A549 (cell line): ENCODE results near the gene MR1. TPM values are rescaled to one million over a fixed set of nuclear protein-coding genes. Genes with fewer than 3 reads are reported as not detected.

Source experiments
- ATAC-seq, 2 experiments: fragments of 200-7000 bp in 1 of 2; fragments of >200 bp in 1 of 2; cut with Nextera tagmentation in 1 of 2; cut with Tn5 transposase in 1 of 2; 3 replicates each; pipeline versions ENCODE4 v1.8.0 to v1.9.1; 2018 to 2020; ENCODE audit warnings: mild to moderate bottlenecking in 1 of 2, moderate library complexity in 1 of 2
- CTCF ChIA-PET: fragments of 300-600 bp; sonication (Branson Sonifier 250); formaldehyde crosslinking; extraction: SDS; loops from one replicate; lab custom pipeline; 2021; ENCODE audit warnings: antibody characterized with exemption, inconsistent platforms; lab: Yijun Ruan, JAX
- POLR2A ChIA-PET: fragments of 350-600 bp; formaldehyde crosslinking; extraction: SDS; loops from one replicate; lab custom pipeline; 2021; ENCODE audit warnings: antibody characterized with exemption, inconsistent platforms; lab: Yijun Ruan, JAX
- DNase-seq, 2 experiments: peaks; one replicate each; pipeline versions ENCODE4 v3.0.0 to v3.0.0-alpha.2; 2011 to 2016; ENCODE audit warnings: low read depth in 1 of 2, low spot score in 1 of 2
- FAIRE-seq: peaks from 2 replicates; lab custom pipeline; 2011; peaks lifted over from hg19 to GRCh38; lab: Jason Lieb, UNC
- H3K27ac ChIP-seq, 2 experiments: fragments of >200 bp; sonication (Bioruptor Twin); formaldehyde crosslinking; 3 replicates each; pipeline ENCODE4 v1.5.1; 2016 to 2017
- H3K4me1 ChIP-seq: fragments of >200 bp; sonication (Bioruptor Twin); formaldehyde crosslinking; 3 replicates; pipeline ENCODE4 v1.6.1; 2016
- H3K4me2 ChIP-seq: fragments of >200 bp; sonication (Bioruptor Twin); formaldehyde crosslinking; 3 replicates; pipeline ENCODE4 v1.6.1; 2016
- H3K4me3 ChIP-seq: fragments of >200 bp; sonication (Bioruptor Twin); formaldehyde crosslinking; 3 replicates; pipeline ENCODE4 v1.5.1; 2016
- H3K9me3 ChIP-seq: fragments of >200 bp; sonication (Bioruptor Twin); formaldehyde crosslinking; 3 replicates; pipeline ENCODE4 v1.6.1; 2016
- EHF ChIP-seq: fragments of 250-450 bp; sonication (Bioruptor Pico); IDR thresholded peaks from 2 replicates; pipeline ENCODE4 v1.5.0; 2020; ENCODE audit warnings: mild to moderate bottlenecking
- EP300 ChIP-seq, 2 experiments: fragments of >200 bp; sonication (Bioruptor Twin); formaldehyde crosslinking; IDR thresholded peaks; 2 replicates in 1 of 2; 3 replicates in 1 of 2; pipeline ENCODE4 v1.6.1; 2016 to 2017
- ESRRA ChIP-seq: fragments of 150-350 bp; IDR thresholded peaks from 2 replicates; pipeline ENCODE4 v1.6.1; 2014; ENCODE audit warnings: mild to moderate bottlenecking, low read length, borderline replicate concordance
- FOSL2 ChIP-seq, 2 experiments: fragments of 450-650 bp in 1 of 2; fragments of >200 bp in 1 of 2; sonication (Bioruptor Twin) in 1 of 2; formaldehyde crosslinking; IDR thresholded peaks; 2 replicates each; pipeline versions ENCODE4 v1.5.0 to v1.6.1; 2016 to 2020; ENCODE audit warnings: mild to moderate bottlenecking in 1 of 2, moderate library complexity in 1 of 2
- HOXB5 ChIP-seq: fragments of 250-450 bp; sonication (Bioruptor Pico); IDR thresholded peaks from 2 replicates; pipeline ENCODE4 v1.5.0; 2020; ENCODE audit warnings: mild to moderate bottlenecking, moderate library complexity
- KDM5A ChIP-seq: fragments of 200-600 bp; sonication (generic); IDR thresholded peaks from 2 replicates; pipeline ENCODE4 v1.6.1; 2016; ENCODE audit warnings: antibody characterized with exemption, mild to moderate bottlenecking
- MAFK ChIP-seq: fragments of 450-650 bp; IDR thresholded peaks from 2 replicates; pipeline ENCODE4 v1.6.1; 2014; ENCODE audit not compliant: partially characterized antibody
- MAZ ChIP-seq: fragments of 150-350 bp; IDR thresholded peaks from 2 replicates; pipeline ENCODE4 v1.6.1; 2014; ENCODE audit warnings: antibody characterized with exemption, low read depth, low read length, borderline replicate concordance
- NFE2L2 ChIP-seq: fragments of 150-350 bp; conservative IDR thresholded peaks from 2 replicates; pipeline ENCODE4 v1.6.1; 2014; ENCODE audit warnings: low read length
- NR3C1 ChIP-seq: fragments of >200 bp; sonication (Bioruptor Twin); formaldehyde crosslinking; IDR thresholded peaks from 3 replicates; pipeline ENCODE4 v1.6.1; 2017
- PHF8 ChIP-seq: fragments of 200-600 bp; sonication (generic); IDR thresholded peaks from 2 replicates; pipeline ENCODE4 v1.6.1; 2016; ENCODE audit warnings: low read depth, mild to moderate bottlenecking, antibody characterized with exemption, moderate library complexity, borderline replicate concordance
- POLR2A ChIP-seq: IDR thresholded peaks from 2 replicates; pipeline ENCODE4 v1.6.1; 2012; ENCODE audit warnings: mild to moderate bottlenecking, low read length
- POLR2AphosphoS2 ChIP-seq: conservative IDR thresholded peaks from 2 replicates; pipeline ENCODE4 v1.6.1; 2012; ENCODE audit warnings: low read length, improper control_type of control experiment, inconsistent platforms
- RAD21 ChIP-seq, 2 experiments: fragments of >200 bp in 1 of 2; sonication (Bioruptor Twin) in 1 of 2; formaldehyde crosslinking in 1 of 2; IDR thresholded peaks in 1 of 2; conservative IDR thresholded peaks in 1 of 2; 2 replicates in 1 of 2; 3 replicates in 1 of 2; pipeline ENCODE4 v1.6.1; 2012 to 2018; ENCODE audit warnings: inconsistent platforms in 1 of 2
- RARB ChIP-seq: fragments of 250-450 bp; sonication (Bioruptor Pico); IDR thresholded peaks from 2 replicates; pipeline ENCODE4 v1.8.0; 2021; ENCODE audit warnings: mild to moderate bottlenecking, moderate library complexity
- RCOR1 ChIP-seq: fragments of 150-350 bp; IDR thresholded peaks from 2 replicates; pipeline ENCODE4 v1.6.1; 2014; ENCODE audit warnings: antibody characterized with exemption, low read length, low read depth
- SREBF2 ChIP-seq: fragments of 450-650 bp; IDR thresholded peaks from 2 replicates; pipeline ENCODE4 v1.6.1; 2014; ENCODE audit warnings: mild to moderate bottlenecking, moderate library complexity
- TP53 ChIP-seq: fragments of 250-450 bp; sonication (Bioruptor Pico); IDR thresholded peaks from 2 replicates; pipeline ENCODE4 v1.5.0; 2021; ENCODE audit warnings: mild to moderate bottlenecking, moderate library complexity
- ZC3H11A ChIP-seq: fragments of 450-650 bp; IDR thresholded peaks from 2 replicates; pipeline ENCODE4 v1.6.1; 2014; ENCODE audit warnings: antibody characterized with exemption, mild to moderate bottlenecking
- ZSCAN20 ChIP-seq: fragments of 250-450 bp; sonication (Bioruptor Pico); IDR thresholded peaks from 2 replicates; pipeline ENCODE4 v1.8.0; 2022; ENCODE audit warnings: mild to moderate bottlenecking, moderate library complexity
- WGBS: methylation state at CpG from one replicate; pipeline ENCODE4 v1.1.6; 2017; ENCODE audit errors: missing lambda C conversion rate; 5-methylcytosine and 5-hydroxymethylcytosine counted together
- polyA plus RNA-seq, 4 experiments: library from polyadenylated mRNA; depleted of rRNA in 3 of 4; stranded (reverse); fragments of >200 nt; fragmentation: RNase III in 1 of 4; extraction: RNeasy Plus Mini Kit Qiagen cat#74134 plus additional on column Dnase treatment in 1 of 4; gene quantifications; 2 replicates in 3 of 4; 3 replicates in 1 of 4; pipeline ENCODE4 v1.2.3, GENCODE V29; 2011 to 2017
- TF ChIP-seq, protein P1 (sequence below): fragments of 150-350 bp; IDR thresholded peaks from 2 replicates; pipeline ENCODE4 v1.6.1; 2014; ENCODE audit warnings: low read depth, mild to moderate bottlenecking, low read length
- TF ChIP-seq, protein P2 (sequence below): fragments of >200 bp; sonication (Bioruptor Twin); formaldehyde crosslinking; IDR thresholded peaks from 3 replicates; pipeline ENCODE4 v1.6.1; 2016
- TF ChIP-seq, protein P3 (sequence below): IDR thresholded peaks from 2 replicates; pipeline ENCODE4 v1.6.1; 2012; ENCODE audit warnings: low read depth, borderline replicate concordance
- TF ChIP-seq, protein P4 (sequence below): fragments of 250-450 bp; sonication (Bioruptor Pico); IDR thresholded peaks from 2 replicates; pipeline ENCODE4 v1.5.0; 2020; ENCODE audit warnings: low read depth, mild to moderate bottlenecking, moderate library complexity
- TF ChIP-seq, protein P5 (sequence below): fragments of 200-600 bp; sonication (generic); IDR thresholded peaks from 2 replicates; pipeline ENCODE4 v1.6.1; 2016; ENCODE audit warnings: antibody characterized with exemption, mild to moderate bottlenecking, moderate library complexity
- TF ChIP-seq, protein P6 (sequence below): IDR thresholded peaks from 2 replicates; pipeline ENCODE4 v1.6.1; 2012
- TF ChIP-seq, protein P7 (sequence below): fragments of >200 bp; sonication (Bioruptor Twin); formaldehyde crosslinking; IDR thresholded peaks from 2 replicates; pipeline ENCODE4 v1.6.1; 2016

The MR1 gene
- polyA plus RNA-seq, 2 of the 4 experiments (the other 2 are of a cell fraction): 8.3 to 17.2 TPM

DNA sequence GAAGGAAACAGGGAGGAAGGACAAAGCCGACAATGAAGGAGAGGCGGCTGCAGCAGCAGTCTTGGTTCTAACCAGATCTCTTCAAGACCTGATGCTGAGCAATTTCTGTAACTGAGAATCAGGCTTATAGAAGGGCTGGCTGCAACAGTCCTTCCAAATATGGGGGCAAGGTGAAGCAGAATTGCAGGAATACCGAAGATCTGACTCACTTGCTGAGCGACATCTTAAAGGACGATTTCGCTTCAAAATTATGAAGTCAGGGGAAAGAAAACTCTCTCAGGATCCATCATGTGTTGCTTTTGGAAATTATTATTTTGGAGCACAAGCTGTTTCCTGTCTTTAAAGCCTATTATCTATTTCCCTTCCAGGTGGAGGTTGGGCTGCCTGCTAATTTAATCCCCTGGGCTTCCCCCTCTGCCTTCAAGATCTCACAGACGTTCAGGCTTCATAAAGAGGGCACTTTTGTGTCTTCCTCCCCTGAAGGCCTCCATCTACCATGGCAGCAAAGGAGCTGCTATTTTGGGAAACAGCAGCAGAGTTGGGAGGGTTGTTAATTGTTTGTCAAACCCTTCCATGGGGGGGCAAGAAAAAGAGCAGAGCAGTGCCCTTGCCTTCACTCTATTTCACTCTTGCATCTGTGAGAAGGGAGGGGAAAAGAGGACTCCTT is 43.9 kb downstream of the MR1 start (continued):
- TF ChIP-seq, protein P1, sequence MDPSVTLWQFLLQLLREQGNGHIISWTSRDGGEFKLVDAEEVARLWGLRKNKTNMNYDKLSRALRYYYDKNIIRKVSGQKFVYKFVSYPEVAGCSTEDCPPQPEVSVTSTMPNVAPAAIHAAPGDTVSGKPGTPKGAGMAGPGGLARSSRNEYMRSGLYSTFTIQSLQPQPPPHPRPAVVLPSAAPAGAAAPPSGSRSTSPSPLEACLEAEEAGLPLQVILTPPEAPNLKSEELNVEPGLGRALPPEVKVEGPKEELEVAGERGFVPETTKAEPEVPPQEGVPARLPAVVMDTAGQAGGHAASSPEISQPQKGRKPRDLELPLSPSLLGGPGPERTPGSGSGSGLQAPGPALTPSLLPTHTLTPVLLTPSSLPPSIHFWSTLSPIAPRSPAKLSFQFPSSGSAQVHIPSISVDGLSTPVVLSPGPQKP: no peak
- TF ChIP-seq, protein P2, sequence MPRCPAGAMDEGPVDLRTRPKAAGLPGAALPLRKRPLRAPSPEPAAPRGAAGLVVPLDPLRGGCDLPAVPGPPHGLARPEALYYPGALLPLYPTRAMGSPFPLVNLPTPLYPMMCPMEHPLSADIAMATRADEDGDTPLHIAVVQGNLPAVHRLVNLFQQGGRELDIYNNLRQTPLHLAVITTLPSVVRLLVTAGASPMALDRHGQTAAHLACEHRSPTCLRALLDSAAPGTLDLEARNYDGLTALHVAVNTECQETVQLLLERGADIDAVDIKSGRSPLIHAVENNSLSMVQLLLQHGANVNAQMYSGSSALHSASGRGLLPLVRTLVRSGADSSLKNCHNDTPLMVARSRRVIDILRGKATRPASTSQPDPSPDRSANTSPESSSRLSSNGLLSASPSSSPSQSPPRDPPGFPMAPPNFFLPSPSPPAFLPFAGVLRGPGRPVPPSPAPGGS: no peak
- TF ChIP-seq RARB (CRISPR knock-in tag): no peak
- TF ChIP-seq, protein P3, sequence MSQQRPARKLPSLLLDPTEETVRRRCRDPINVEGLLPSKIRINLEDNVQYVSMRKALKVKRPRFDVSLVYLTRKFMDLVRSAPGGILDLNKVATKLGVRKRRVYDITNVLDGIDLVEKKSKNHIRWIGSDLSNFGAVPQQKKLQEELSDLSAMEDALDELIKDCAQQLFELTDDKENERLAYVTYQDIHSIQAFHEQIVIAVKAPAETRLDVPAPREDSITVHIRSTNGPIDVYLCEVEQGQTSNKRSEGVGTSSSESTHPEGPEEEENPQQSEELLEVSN: no peak
- TF ChIP-seq, protein P4, sequence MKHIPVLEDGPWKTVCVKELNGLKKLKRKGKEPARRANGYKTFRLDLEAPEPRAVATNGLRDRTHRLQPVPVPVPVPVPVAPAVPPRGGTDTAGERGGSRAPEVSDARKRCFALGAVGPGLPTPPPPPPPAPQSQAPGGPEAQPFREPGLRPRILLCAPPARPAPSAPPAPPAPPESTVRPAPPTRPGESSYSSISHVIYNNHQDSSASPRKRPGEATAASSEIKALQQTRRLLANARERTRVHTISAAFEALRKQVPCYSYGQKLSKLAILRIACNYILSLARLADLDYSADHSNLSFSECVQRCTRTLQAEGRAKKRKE (CRISPR knock-in tag): peak; percentile 73; the same call in 1 of the 2 replicates
- no peak for TF ChIP-seq KDM5A
- TF ChIP-seq HOXB5 (CRISPR knock-in tag): peak; percentile 39; the same call in 1 of the 2 replicates
- no peak for TF ChIP-seq POLR2A
- no peak for TF ChIP-seq RAD21 (conservative IDR thresholded peaks at IDR 0.05 in 1 of 2, IDR thresholded peaks at IDR 0.05 in 1 of 2)
- TF ChIP-seq MAFK: no peak
- TF ChIP-seq MAZ: no peak
- TF ChIP-seq RCOR1: no peak
- 0 out of 2 replicates have a peak, but pooled peaks have one; percentile 12 for TF ChIP-seq FOSL2 (IDR thresholded peaks at IDR 0.05)
- peak; percentile 65 for TF ChIP-seq FOSL2 (CRISPR knock-in tag; IDR thresholded peaks at IDR 0.05)
- no peak for TF ChIP-seq NR3C1
- TF ChIP-seq EHF (CRISPR knock-in tag): no peak
- no peak for TF ChIP-seq POLR2AphosphoS2
- TF ChIP-seq ZSCAN20: no peak
- TF ChIP-seq NFE2L2: no peak
- TF ChIP-seq SREBF2: no peak
- TF ChIP-seq ZC3H11A: no peak
- TF ChIP-seq, all 56 proteins: peak for 5

DNA sequence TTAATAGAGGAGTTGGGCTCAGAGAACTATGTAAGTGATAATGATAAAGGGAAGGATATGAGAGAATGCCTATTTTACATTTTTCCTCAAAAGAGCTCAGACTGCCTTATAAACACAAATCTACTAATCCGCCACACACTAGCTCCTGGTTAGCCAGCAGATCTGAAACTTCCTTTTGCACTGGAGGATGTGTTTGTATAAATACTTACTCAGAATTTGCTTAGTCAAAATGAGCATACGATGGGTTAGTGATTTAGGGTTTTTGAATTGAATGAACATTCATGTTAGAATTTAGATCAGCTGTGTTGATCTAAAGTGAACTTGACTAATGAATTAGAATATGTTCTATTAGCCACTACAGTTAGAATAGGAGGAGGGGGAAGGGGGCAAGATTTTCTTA is 45.6 kb downstream of the MR1 start:
- POLR2A ChIA-PET: interaction anchor here (0.8 to 2.6 kb wide), 5 partner anchors 8 to 25 kb away, joined by 3 to 8 read pairs (median 3); no protein-coding TSS in a partner anchor
- TF ChIP-seq EP300 (IDR thresholded peaks at IDR 0.05) (no peak), TP53 (CRISPR knock-in tag) (no peak), PHF8 (no peak), NR3C1 (no peak), ESRRA (no peak), KDM5A (no peak)
- TF ChIP-seq, protein P5, sequence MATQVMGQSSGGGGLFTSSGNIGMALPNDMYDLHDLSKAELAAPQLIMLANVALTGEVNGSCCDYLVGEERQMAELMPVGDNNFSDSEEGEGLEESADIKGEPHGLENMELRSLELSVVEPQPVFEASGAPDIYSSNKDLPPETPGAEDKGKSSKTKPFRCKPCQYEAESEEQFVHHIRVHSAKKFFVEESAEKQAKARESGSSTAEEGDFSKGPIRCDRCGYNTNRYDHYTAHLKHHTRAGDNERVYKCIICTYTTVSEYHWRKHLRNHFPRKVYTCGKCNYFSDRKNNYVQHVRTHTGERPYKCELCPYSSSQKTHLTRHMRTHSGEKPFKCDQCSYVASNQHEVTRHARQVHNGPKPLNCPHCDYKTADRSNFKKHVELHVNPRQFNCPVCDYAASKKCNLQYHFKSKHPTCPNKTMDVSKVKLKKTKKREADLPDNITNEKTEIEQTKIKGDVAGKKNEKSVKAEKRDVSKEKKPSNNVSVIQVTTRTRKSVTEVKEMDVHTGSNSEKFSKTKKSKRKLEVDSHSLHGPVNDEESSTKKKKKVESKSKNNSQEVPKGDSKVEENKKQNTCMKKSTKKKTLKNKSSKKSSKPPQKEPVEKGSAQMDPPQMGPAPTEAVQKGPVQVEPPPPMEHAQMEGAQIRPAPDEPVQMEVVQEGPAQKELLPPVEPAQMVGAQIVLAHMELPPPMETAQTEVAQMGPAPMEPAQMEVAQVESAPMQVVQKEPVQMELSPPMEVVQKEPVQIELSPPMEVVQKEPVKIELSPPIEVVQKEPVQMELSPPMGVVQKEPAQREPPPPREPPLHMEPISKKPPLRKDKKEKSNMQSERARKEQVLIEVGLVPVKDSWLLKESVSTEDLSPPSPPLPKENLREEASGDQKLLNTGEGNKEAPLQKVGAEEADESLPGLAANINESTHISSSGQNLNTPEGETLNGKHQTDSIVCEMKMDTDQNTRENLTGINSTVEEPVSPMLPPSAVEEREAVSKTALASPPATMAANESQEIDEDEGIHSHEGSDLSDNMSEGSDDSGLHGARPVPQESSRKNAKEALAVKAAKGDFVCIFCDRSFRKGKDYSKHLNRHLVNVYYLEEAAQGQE: no peak
- TF ChIP-seq, protein P1: no peak
- TF ChIP-seq, protein P6, sequence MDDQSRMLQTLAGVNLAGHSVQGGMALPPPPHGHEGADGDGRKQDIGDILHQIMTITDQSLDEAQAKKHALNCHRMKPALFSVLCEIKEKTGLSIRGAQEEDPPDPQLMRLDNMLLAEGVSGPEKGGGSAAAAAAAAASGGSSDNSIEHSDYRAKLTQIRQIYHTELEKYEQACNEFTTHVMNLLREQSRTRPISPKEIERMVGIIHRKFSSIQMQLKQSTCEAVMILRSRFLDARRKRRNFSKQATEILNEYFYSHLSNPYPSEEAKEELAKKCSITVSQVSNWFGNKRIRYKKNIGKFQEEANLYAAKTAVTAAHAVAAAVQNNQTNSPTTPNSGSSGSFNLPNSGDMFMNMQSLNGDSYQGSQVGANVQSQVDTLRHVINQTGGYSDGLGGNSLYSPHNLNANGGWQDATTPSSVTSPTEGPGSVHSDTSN: no peak
- TF ChIP-seq, protein P7, sequence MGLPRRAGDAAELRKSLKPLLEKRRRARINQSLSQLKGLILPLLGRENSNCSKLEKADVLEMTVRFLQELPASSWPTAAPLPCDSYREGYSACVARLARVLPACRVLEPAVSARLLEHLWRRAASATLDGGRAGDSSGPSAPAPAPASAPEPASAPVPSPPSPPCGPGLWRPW: no peak

More for the DNA sequence above, 45.6 kb downstream of the MR1 start:
- WGBS: 44% methylated on average over 2 of the region's 2 CpGs
- CTCF ChIA-PET: interaction anchor here (0.6 to 3.9 kb wide), 6 partner anchors 13 to 346 kb away, joined by 3 to 41 read pairs (median 6); no protein-coding TSS in a partner anchor
- ATAC-seq (no peak), FAIRE-seq (peak; percentile 56), DNase-seq (no peak)
- peak overlapping the region; percentile 69 to 87 for H3K27ac ChIP-seq
- peaks cover 67% of the 10 kb centered on the region for H3K4me1 ChIP-seq
- H3K4me2 ChIP-seq: peak overlapping the region; percentile 66
- H3K9me3 ChIP-seq: no peaks in the 10 kb centered on the region
- H3K4me3 ChIP-seq: no peak overlapping the region
